HG03108 (cell line): ENCODE results near the gene CREB3L2.
"Not testable (repeated sequence)": the region's sequence is repeated elsewhere in the genome, so short reads cannot be mapped to it uniquely, and the experiment has no call there.

Source experiments
- ATAC-seq: cut with Tn5 transposase; IDR thresholded peaks from one replicate; pipeline ENCODE4 v1.9.1; 2021; ENCODE audit warnings: moderate library complexity; ENCODE audit not compliant: unreplicated experiment

The CREB3L2 gene

DNA sequence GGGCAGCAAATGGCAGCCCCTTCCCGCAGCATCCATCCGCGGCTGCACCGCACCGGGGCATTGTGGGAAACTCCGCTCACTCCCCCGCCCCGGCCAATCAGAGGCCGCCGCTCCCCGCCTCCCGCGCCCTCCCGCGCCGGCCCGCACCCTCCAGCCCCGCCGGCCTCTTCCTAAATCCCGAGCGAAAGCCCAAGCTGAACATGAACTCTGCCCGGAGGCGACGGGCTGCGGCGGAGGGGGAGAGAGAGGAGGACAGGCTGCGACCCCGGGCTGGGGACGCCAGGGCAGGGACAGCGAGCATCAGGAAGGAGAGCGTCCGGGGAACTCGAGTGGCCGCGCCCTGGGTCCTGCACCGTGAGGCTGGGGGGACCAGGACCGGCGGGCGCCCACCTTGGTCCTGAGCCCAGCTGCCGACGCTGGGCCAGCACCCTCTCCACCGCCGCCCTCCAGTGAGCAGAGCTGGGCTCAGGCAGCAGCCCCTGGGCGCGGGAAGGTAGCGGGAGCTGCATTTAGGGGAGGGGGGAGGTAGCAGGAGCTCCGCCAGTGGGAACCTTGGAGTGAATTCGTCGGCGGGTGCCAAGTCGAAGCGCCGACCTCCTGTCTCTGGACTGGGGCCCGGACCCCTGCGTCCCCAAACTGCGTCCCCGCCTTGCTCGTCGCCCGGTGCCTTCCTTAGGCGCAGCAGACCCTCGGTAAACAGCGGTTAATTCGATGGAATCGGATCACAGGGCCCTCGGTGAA, 154.9 kb downstream of the CREB3L2 start, which contains the start of gene DGKI:
TSS of gene DGKI (minus strand) at position 148 of the 741 bp plus-strand sequence.
- no peak for ATAC-seq

DNA sequence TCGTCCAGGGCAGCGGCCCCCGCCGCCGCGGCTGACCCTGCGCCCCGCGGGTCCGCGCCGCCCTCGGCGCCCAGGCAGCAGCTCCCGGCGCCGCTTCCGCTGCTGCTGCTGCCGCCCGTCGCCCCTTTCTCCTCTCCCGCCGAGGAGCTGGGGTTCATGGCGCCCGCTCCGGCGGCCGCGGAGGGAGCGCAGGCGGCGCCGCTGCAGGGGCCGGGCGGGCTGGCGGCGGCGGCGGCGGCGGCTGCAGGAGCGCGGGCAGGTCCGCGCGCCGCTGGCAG, 155.4 kb downstream of the CREB3L2 start:
- ATAC-seq, result no peak

DNA sequence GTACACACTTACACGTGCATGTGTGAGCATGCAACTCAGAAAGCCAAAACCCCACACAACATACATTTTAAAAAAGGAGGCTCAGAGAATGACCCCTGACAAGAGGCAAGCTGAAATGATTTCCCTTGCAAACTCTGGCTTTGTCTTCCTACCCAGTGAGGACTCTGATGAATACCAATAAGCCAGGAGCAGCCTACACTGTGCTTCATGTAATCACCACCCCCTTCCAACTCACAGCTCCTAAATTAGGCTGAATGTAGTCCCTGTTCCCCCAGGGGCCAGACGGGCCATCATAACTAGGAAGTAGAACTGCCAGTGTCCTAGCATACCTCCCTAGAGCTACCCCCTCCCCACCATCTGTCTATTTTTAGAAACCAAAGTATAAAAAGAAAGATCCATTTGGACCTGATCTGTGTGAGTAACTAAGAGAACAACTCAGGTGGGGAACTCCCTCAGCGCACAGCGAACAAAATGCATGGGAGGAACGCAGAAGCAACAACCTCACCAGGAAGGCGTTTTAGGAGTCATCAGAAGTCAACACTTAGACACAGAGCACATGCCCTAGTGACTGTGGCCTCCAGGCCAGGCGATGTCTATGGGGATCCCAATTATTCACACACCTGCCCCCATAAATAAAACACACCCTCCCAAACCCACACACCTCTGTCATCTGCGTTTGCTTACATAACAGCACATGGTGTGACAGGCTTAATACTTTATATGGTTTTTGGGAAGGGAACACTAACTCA, 157.0 kb downstream of the CREB3L2 start:
- ATAC-seq, result no peak

DNA sequence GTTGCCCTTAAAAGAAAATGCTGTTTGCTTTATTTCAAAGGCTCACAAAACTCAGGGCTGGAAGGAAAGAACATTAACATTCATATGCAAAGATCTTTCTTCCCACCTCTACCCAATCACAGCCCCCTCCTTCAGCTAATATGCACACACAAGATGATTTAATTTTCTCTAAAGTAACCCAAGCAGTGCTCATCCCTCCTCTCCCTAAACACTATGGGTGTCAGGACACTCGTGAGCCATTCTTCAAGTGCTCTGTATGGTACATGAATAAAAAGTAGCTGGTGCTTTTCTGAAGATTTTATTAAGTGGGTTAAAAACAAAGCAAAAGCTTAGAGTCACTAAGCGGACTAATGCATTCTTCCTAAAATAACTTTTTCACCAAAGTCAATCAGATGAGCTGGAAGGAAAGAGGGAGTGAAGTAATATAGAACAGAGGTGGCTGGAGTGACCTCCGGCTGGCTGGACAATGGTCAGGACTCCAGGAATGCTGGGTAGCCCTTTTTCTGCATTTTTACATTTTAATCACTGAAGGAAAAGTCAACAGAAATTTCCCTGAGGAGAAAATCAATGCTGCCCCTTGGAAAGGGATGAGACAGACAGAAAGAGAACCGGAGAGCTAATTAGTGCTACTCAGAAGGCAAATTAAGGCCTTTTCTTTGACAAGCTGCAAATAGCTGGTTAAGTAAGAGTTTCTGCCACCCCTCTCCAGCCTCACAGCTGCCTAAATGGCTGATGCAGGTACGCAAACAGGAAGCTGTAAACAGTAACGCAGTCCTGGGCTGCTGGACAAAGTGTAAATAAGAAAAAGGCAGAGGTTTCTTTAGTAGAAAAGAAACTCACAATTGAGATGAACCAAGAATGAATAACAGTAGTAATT, 161.7 kb downstream of the CREB3L2 start:
- ATAC-seq, result no peak

DNA sequence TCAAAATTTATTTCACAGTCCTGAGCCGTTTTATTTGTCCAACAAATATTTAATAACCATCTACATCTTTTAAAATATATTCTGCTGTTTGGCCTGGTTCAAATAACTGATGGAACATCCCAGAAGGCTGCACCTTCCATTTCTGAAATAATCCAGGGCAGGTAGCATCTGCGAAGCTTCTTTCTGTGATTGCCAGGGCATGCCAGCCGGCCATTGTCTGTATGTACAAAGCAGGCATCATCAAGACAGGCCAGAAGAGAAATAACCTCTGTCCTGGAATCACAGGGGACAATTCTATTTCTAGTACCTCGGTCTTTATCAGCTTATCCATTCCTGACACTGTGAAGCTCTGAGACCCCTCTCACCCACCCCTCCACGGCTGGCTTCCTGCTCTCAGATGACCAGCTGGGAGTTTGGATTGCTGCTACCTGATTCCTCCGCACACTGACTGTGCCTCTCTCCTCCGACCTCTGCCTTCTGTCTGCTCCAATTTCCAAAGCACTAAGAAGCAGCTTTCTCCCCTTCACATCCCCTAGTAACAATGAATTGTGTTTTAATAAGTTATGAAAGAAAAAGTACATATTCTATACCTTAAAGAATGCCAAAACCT, 163.1 kb downstream of the CREB3L2 start:
- no peak for ATAC-seq

DNA sequence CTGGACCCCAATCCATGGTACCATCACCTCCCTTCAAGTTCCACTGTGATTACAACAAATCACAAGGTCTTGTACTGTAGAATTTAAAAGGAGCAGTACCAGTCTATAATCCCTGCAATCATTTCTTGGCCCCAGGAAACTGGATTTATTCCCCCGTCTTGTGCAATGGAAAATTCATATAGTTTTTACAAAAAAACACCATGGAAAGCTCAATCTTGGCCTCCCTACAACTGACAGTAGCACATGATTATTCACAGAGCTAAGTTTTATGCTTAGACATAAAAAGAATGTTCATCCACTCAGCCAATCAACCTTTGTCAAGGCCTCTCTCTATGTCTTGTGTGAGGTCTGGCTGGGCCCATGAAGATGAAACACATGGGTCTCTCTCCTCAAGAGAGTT, 165.3 kb downstream of the CREB3L2 start:
- no peak for ATAC-seq

DNA sequence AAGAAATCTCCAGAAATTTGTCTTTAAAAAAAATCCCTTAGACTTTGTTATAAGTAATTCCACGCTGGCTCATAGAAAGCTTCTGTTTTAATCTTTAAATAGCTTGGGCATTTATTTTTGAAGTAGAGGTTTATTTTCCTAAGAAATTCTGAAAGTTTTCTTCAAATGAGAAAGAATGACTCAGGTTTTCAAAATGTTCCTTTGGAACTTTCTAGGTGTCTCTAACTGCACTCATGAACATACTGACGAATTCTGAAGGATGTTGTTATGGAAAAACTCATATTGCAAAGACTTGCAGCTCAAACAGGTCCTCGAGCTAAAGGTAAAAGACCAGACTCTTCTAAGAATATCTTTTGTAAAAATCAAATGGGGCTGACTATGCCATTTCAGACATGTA, 165.8 kb downstream of the CREB3L2 start:
- no peak for ATAC-seq

DNA sequence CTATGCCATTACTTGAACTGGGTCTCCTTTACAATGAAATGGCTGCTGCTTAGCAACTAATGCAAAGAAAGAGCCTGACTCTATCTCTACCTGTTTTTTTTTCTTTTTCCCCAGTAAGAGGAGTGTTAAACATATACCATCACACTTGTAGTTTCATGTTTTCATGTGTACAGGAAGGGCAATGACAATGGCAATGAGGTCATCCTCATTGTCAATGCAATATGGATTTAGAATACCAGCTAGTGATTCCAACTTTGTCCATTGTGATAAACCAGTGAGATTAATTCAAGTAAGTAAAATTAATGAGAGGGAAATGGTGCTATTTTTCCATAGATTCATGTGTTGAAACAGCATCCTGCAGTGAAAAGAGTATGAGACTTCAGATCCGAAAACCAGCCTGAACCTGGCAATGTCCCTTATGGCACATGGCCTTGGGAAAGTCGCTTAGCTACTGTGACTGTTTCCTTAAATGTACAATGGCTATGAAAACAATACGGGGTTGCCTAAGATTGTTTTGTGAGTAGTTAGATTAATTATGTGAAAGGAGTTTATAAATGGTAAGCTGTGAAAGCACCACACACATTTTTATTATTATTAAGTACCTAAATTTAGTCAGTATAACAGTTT, 166.3 kb downstream of the CREB3L2 start:
- ATAC-seq, result no peak

DNA sequence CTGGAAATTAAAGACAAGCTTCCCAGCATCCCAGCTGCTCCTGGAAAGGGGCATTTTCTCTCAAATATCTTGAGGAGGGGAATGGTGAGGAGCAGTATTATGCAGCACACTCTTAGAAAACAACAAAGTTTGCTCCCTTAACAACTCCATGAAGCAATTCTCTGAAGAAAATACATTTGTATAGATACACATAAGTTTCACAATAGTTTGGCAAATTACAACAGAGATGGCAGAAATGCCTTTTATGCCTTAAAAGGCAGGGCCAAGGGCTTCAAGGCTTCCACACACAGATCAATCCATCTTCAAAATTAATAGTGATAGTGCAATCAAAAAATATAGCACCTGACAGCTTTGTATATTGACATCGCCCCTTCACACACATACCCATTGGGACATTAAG, 167.3 kb downstream of the CREB3L2 start:
- no peak for ATAC-seq

DNA sequence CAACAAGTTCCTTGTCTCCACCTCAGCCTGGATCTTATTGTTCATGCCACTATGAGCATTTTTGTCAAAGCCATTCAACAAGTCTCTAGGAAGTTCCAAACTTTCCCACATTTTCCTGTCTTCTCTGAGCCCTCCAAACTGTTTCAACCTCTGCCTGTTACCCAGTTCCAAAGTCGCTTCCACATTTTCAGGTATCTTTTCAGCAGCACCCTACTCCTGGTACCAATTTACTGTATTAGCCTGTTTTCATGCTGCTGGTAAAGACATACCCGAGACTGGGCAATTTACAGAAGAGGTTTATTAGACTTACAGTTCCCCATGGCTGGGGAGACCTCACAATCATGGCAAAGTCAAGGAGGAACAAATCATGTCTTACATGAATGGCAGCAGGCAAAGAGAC, 168.9 kb downstream of the CREB3L2 start:
- not testable (repeated sequence) for ATAC-seq

DNA sequence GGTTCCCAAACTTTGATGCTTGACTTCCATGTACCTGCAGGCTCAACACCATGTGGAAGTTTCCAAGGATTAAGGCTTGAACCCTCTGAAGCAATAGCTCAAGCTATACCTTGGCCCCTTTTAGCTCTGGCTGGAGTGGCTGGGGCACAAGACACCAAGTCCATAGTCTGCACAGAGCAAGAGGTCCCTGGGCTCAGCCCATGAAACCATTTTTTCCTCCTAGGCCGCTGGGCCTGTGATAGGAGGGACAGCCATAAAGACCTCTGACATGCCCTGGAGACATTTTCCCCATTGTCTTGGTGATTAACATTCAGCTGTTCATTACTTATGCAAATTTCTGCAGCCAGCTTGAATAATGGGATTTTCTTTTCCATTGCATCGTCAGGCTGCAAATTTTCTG, 169.5 kb downstream of the CREB3L2 start:
- no peak for ATAC-seq

DNA sequence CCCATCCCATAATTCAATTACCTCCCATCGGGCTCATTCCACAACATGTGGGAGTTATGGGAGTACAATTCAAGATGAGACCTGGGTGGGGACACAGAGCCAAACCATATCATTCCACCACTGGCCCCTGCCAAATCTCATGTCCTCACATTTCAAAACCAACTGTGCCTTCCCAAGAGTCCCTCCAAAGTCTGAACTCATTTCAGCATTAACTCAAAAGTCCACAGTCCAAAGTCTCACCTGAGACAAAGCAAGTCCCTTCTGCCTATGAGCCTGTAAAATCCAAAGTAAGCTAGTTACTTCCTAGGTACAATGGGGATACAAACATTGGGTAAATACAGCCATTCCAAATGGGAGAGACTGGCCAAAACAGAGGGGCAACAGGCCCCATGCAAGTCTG, 170.3 kb downstream of the CREB3L2 start:
- ATAC-seq, result not testable (repeated sequence)

DNA sequence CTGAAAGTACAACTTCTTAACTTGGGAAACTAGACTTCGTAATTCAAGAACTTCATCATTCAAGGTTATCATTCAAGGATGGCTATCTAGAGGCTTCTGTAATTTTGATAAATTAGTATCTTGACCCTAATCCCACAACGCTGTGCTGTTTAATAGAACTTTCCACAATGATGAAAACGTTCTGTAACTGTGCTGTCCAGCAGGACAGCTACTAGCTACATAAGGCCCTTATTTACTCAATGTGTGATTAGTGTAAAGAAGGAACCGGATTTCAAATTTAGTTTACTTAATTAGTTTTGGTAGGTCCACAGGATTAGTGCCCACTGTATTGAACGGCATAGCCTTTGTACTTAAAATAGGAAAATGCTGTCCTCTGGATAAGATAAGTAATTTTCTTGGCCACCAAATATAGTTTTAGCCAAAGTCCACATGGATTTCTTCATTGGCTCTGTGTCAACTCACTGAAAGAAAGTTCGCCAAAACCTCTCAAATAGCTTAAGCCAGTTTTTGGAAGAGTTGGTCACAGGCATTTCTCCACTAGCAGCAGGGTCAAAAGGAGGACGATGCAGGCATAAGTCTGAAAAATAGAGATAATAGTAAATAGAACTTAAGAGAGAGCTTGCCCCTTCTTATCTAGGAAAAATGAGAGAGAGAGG, 172.4 kb downstream of the CREB3L2 start:
- ATAC-seq, result no peak

DNA sequence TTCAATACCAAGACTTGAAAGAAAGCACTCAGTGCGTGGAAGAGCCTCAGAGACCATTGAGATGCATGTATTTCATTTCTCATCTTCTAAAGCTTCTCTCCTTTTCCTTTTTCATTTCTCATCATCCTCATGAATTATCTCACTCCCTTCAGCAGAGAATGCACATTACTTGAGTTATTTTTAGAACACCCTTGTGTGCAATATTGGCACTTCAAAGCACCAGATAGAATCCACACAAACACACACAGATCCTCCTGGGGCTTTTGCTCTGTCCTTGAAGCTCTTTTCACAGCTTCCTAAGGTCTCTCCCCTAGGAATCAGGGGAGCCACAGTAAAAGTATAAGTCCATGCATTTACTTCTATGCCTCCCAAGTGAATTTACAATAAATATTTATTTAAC, 173.4 kb downstream of the CREB3L2 start:
- no peak for ATAC-seq

DNA sequence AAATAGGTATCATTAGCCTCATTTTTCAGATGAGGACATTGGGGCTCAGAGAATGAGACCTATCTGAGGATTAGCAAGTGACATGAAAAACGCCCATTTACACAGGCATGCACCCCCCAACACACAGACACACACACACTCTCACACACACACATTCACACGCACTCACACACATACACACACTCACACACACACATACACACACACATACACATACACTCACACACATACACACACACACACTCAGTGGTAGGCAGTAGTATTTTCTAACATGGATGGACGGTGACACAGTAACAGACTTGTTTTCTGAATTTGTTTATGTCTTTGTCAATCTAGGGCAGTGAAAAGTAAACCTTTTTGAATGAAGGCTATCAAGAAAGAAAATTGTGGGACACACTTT, 176.4 kb downstream of the CREB3L2 start:
- ATAC-seq, result no peak
